HG03460 (cell line): Measurements from ENCODE around the gene SLC25A10.

Experiments
- ATAC-seq: cut with Tn5 transposase; IDR thresholded peaks from one replicate; pipeline ENCODE4 v1.9.1; 2021; ENCODE audit not compliant: unreplicated experiment

Gene SLC25A10

DNA sequence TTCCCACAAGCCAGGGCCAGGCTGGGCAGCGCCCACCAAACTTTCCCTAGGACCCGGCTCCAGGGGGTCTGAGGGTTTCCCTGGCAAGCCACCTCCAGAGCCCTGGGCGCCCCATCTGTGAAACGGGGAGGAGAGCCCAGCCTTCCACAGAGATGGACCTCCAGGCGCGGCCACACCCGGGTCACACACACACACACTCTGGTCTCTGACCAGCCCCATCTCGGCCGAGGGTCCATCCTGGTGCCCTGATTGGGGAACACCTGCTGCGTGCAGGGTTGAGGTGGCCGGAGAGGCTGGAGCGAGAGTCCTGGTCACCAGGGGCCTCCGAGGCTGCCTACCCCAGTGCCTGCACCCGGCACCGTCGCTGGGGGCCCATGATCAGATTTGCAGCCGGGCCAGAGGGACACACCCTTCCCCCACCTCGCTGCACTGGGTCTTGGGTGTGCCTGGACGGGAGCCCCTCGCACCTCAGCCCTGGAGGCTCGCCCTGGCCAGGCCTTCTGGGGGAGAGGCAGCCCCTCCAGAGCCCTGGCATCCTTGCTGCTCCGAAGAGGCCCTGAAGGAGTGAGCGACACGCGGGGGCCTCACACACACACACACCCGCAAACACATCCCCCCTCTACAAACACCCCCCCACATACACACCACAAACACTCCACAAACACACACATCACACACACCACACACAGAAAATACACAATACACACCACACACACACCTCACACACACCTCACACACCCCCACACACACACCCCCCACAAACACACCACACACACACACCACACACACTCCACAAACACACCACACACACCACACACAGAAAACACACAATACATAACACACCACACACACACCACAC lies 29.7 kb downstream of the SLC25A10 start:
- no peak for ATAC-seq
